AML-193 (cell line): ENCODE results near the gene ACSM2A.
"Not testable (repeated sequence)": the region's sequence is repeated elsewhere in the genome, so short reads cannot be mapped to it uniquely, and the experiment has no call there.

Source experiments
- DNase-seq, 2 experiments: peaks; one replicate each; lab custom pipeline; 2025; lab: John Stamatoyannopoulos, UW

ACSM2A gene

GRCh38 chr16:20451364-20451763, at the start of gene ACSM2A:
ACSM2A (plus strand) TSS chr16:20451521; CDS start chr16:20460115, 8,594 bp downstream.
- not testable (repeated sequence) for DNase-seq

DNA sequence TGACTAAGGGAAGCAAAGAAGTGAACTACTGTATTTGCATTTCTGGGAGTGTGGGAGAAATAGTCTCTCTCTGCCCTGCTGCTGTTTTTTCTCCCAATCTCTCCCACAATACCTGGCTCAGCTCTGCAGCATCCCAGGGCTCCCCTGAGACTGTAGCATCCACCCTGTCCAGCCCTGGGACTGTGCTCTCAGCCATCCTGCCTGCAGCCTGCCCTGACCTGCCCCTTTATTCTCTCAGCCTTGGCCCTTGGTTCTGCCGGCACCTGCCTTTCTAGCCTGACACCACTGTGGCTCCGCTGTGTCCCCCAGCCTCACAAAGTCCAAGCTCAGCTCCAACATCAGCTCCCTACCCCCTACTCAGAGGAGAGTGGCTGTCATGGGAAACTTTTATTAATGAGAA, 48.7 kb upstream of the ACSM2A start:
- no peak for DNase-seq

DNA sequence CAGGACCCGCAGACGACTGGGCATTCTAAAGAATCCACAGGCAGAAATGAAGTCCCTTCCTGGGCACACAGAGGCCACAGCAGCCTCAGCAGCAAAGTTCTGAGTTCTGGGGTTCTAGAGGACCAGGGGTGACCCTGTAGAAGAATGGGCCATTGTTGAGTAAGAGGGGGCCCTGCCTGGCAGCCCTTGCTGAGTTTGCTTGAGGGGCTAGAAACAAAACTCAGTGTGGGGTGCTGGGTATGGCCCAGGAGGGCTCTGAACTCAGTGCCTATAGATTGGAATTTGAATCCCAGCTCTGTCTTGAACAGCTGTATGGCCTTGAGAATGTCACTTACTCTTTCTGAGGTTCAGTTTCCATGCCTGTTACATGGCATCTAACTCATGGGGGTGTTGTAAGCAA, 46.7 kb upstream of the ACSM2A start, which contains the start of gene PDILT:
Gene PDILT (minus strand): TSS at position 101 of the 400 bp plus-strand sequence. CDS start 5,437 bp downstream, outside the sequence.
- no peak for DNase-seq

DNA sequence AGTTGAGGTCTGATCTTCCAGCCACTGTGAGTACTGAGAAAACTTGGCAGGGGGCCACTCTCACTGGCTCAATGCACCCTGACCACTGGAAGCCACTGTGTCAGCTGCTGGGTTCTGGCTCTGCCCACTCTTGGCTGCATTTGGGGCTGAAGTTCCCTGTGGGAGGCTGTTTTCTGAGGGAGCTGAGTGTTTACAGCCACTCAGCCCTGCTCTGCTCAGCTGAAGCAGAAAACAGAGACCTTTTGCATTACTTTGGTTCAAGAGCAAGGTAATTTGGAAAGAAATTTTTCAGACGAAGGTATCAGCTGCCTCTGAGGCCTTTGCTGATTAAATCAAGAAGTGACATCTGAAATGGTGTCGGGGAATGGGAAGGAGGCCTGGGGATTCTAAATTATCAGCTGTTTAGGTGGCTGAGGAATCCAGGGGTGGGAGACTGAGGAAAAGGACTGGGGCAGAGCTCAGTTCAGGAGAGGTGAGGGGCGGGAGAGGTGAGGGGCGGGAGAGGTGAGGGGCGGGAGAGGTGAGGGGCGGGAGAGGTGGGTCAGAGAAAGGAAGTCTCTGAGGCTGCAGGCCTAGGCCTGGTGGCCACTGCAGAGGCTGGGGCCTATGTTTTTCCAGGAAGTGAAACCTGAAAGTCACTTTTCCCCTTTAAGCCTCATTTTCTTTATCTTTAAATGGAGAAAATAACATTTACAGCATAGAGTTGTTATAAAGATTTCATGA, 41.8 kb upstream of the ACSM2A start, which contains the start of gene ACSM5:
Gene ACSM5 (plus strand): TSS at position 137 of the 723 bp plus-strand sequence. CDS start 1,951 bp downstream, outside the sequence.
- no peak for DNase-seq

GRCh38 chr16:20410121-20410723, 41.1 kb upstream of the ACSM2A start:
- DNase-seq, result no peak

DNA sequence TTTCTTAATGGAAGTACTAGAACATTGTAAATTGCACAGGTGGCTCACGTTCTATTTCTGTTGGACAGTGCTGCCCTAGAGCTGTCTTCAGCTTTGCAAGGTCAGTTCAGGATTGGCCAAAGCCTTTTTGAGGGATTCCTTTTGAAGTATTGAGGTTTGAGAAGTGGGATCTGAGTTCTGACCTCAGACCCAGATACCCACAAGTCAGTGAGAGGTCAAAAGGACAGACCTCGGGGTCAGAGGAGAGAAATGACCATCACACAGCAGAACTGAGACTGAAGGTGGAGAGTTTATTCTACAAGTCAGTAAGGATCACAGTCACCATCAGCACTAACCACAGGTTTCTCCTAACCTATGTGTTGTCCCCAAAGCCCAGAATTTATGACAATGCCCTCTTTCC, 40.3 kb upstream of the ACSM2A start:
- no peak for DNase-seq

- DNase-seq, result no peak
Observed at GRCh38 chr16:20415541-20415940, 35.8 kb upstream of the ACSM2A start.

GRCh38 chr16:20419093-20419492, 32.2 kb upstream of the ACSM2A start:
- DNase-seq, result not testable (repeated sequence)

- not testable (repeated sequence) for DNase-seq
Observed at GRCh38 chr16:20421748-20422147, 29.6 kb upstream of the ACSM2A start.

- DNase-seq, result not testable (repeated sequence)
Observed at GRCh38 chr16:20423772-20424128, 27.6 kb upstream of the ACSM2A start.

DNA sequence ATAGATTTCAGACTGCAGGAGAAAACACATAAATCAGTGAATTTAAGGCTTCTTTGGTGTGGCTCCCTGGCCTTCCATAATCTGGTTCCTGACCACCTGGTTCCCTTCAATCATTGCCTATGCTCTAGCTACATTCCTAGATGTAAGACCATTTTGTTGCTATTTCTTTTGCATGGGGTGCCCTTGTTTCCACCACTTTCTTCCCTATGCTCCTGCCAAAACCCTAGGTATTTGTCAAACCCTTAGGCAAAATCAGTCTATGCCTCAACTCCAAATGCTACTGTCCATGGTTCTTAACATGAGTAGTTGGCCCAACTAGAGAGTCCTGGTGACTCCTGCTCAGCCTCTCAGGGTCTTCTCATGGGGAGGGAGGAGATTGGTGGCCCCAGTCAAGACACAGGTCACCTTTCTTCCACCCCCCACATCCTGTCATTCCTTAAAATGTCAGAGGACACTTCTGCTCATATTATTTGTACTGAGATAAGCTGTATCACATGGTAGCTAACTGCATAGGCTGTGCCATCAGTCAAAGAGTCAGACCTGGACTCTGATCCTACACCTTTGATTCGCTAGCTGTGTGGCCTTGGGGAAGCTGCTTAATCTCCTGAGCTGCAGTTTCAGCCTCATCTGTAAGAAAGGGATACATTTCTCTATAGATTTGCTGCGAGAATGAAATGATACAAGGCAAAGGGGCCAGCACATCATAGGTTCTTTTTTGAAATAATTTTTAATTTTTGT, 27.0 kb upstream of the ACSM2A start:
- DNase-seq, result no peak

- not testable (repeated sequence) for DNase-seq
Observed at GRCh38 chr16:20427401-20427797, 23.9 kb upstream of the ACSM2A start.

DNA sequence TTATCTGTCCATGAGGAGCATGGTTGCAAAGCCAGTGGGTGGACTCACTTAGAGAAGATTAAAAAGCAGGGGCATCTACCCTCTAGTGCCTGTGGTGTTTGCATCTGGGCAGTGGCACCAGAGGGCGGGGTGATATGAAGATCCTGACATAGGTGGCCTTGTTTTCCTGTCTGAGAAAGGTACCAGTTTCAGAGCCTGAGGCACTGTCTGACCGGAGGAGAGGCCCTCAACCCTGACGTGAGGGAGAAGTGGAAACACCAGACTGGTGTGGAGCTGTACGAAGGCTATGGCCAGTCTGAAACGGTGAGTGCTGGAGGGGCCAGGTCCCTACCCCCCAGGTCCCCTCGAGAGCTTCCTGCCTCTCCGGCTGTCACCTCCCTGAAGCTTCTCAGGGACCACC, 21.8 kb upstream of the ACSM2A start:
- DNase-seq, result not testable (repeated sequence)

GRCh38 chr16:20430480-20430879, 20.8 kb upstream of the ACSM2A start:
- not testable (repeated sequence) for DNase-seq

- DNase-seq, result no peak
Observed at GRCh38 chr16:20430948-20431347, 20.4 kb upstream of the ACSM2A start.

DNA sequence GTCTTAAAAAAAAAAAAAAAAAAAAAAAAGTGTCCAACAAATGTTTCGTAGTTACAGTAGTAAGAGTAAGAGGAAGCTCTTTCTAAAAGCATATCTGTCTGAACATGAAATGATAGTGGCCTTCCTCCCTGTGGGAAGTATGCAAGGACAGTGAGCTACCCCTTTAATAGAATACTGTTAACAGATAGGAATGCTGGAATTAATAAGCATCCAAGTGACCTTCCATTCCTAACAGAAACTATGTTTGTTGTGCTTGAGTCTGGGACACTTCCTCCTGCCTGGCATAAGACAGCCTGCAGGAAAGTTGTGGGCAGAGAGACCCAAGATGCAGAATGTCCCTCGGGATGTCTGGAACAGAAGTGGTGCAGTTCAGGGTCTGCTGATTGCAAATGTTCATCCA, 12.4 kb upstream of the ACSM2A start:
- DNase-seq, result not testable (repeated sequence)

DNA sequence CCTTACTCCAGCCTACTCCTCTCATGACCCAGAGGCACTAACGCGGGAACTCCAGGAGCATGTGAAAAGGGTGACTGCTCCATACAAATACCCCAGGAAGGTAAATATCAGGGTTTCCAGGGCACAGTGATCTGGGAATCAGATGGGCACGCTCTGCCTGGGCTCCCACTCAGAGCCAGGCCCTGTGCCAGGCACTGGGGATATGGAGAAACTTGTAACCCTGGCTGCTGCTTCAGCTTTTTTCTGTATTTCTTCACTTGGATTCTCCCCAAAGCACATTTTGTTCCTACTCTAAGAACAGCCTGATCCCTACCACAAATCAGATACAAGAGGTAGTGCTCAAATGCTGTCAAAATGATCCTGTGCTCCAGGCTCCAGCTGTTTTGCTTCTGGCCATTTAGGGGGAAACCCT, 11.5 kb upstream of the ACSM2A start:
- DNase-seq, result not testable (repeated sequence)

GRCh38 chr16:20440731-20441130, 10.6 kb upstream of the ACSM2A start:
- not testable (repeated sequence) for DNase-seq

GRCh38 chr16:20441191-20441590, 10.1 kb upstream of the ACSM2A start:
- DNase-seq, result no peak

DNA sequence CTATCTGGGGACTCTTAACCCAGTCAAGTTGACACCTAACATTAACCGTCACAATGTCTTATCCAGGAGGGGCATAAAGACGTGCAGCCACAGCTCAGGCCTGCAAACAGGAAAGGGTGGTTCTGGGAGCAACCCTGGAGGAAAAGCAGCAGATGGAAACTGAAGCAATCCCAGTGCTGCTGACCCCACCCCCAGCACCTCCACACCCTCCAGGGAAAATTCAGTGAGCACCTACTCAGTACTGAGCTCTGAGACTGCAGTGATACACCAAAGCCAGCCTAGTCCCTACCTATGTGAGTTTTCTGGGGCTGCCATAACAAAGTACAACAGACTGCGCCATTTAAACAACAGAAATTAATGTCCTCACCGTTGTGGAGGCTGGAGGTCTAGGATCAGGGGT, 9.5 kb upstream of the ACSM2A start:
- not testable (repeated sequence) for DNase-seq

DNA sequence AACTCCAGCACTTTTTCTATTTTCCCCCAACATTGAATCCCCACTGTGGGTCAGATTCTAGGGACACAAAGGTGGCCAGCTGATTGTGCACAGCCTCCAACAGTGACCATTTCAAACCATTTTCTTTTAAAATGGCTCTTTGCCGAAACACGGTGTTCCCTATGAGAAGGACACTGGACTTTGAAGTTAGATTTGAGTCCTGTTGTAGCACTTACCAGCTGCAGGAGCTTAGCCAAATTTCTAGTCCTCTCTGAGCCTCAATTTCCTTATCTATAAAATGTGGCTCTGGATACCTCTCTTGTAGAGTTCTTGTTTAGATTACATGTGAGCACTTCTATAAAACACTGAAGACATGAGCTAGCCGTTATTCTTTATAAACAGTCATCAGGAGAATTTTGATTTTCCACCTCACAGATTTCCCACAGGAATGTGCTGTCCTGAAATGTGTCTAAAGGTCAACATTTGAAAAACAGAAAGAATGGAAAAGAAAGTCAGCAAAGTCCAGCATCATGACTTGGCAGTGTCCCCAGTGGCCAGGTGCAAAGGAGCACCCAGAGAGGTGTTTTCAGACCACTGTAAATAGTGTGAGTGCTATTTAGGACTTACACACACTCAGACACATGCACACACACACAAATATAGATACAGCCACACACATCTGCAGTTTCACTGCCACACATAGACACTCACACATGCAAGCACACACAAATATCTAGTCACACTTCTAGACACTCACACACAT, 4.5 kb upstream of the ACSM2A start:
- not testable (repeated sequence) for DNase-seq

DNA sequence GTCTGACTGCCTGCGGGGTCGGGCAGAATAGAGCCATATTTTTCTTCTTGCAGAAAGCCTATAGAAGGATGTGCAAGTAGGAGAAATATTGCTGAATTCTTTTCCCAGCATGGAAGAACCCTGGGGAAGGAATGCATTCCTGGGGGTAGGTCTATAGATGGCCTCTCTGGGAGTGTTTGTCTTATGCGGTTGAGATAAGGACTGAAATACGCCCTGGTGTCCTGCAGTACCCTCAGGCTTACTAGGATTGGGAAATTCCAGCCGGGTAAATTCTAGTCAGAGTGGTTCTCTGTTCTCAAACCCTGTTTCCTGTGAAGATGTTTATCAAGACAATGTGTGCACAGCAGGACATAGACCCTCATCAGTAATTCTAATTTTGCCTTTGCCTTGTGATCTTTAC, 2.3 kb downstream of the ACSM2A start:
- not testable (repeated sequence) for DNase-seq
